Measurements from ENCODE around the gene UBE2D2.

DNA sequence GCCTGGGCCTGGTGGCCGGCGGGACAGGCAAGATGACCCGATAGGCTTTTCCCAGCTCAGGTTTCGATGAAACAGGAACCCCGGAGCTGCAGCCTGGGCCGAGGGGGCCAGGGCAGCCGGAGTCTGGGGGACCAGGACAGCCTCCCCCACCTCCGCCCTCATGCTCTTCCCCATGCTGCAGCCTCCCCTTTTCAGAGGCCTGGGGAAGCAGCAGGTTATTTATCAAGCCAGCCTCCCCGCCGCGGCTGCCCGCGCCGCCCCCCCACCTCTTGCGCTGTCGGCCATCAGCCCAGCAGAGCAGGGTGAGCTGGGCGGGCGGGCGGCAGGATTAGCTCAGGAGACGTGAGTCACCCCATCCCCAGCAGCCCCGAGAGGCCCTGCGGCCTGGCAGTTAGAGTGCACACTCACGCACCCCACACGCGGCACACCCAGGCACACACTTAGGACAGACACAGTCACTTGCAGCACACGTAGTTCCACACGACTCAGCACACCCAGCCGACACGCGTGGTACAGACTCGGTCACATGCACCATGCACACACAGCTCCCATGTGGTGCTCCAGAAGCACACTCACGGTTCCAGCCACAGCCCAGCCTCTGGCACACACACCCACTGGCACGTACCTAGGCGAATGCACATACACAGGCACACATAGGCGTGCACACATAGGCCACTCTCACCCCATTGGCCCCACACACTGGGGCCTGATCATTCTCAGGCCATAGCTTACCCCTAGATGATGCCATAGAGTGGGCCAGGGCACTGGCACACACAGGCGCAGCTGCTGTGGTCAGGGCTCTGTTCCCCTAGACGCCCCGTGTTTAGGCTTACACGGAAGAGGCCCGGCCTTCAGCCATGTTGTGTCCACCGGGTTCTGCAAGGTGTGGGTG is 100.0 kb downstream of the UBE2D2 start:
- TF ChIP-seq, protein P1, sequence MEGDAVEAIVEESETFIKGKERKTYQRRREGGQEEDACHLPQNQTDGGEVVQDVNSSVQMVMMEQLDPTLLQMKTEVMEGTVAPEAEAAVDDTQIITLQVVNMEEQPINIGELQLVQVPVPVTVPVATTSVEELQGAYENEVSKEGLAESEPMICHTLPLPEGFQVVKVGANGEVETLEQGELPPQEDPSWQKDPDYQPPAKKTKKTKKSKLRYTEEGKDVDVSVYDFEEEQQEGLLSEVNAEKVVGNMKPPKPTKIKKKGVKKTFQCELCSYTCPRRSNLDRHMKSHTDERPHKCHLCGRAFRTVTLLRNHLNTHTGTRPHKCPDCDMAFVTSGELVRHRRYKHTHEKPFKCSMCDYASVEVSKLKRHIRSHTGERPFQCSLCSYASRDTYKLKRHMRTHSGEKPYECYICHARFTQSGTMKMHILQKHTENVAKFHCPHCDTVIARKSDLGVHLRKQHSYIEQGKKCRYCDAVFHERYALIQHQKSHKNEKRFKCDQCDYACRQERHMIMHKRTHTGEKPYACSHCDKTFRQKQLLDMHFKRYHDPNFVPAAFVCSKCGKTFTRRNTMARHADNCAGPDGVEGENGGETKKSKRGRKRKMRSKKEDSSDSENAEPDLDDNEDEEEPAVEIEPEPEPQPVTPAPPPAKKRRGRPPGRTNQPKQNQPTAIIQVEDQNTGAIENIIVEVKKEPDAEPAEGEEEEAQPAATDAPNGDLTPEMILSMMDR (IDR thresholded peaks at IDR 0.05): no peak
- no peak for TF ChIP-seq POLR2A (IDR thresholded peaks at IDR 0.05)

All from ovary (tissue), 3 donors.